Caco-2 (cell line): ENCODE measurements around the gene PRODH. TPM values are rescaled to one million over a fixed set of nuclear protein-coding genes. Genes with fewer than 3 reads are reported as not detected.
"Not testable (repeated sequence)": the region's sequence is repeated elsewhere in the genome, so short reads cannot be mapped to it uniquely, and the experiment has no call there.

ENCODE experiments used
- BruUV-seq: library from RNA; stranded (reverse); fragments of 400-500 nt; replicated peaks from 2 replicates; lab custom pipeline; 2021; lab: Mats Ljungman, UMichigan
- CTCF ChIA-PET: fragments of 300-600 bp; sonication (Branson Sonifier 250); formaldehyde crosslinking; loops from one replicate; lab custom pipeline; 2022; ENCODE audit warnings: antibody characterized with exemption; lab: Charles Lee
- POLR2A ChIA-PET: fragments of 300-600 bp; sonication (Branson Sonifier 250); formaldehyde crosslinking; loops from one replicate; lab custom pipeline; 2022; ENCODE audit warnings: antibody characterized with exemption; lab: Charles Lee
- DNase-seq, 2 experiments: peaks; one replicate each; pipeline versions ENCODE4 v3.0.0 to v3.0.0-alpha.2; 2020 to 2022
- H3K27me3 ChIP-seq: replicated peaks from 2 replicates; pipeline ENCODE4 v1.6.0; 2011; ENCODE audit warnings: low read length; ENCODE audit not compliant: control insufficient read depth, insufficient read depth
- H3K36me3 ChIP-seq: 2 replicates; pipeline ENCODE4 v1.5.1; 2011; ENCODE audit warnings: low read length; ENCODE audit not compliant: control insufficient read depth, insufficient read depth
- H3K4me1 ChIP-seq: fragments of 250-450 bp; sonication (Bioruptor Pico); 2 replicates; pipeline ENCODE4 v1.5.1; 2020; ENCODE audit warnings: mild to moderate bottlenecking
- H3K4me3 ChIP-seq: 2 replicates; pipeline ENCODE4 v1.5.1; 2011; ENCODE audit warnings: low read depth, mild to moderate bottlenecking, control low read depth, low read length
- H3K9me3 ChIP-seq: fragments of 250-450 bp; sonication (Bioruptor Pico); 2 replicates; pipeline ENCODE4 v1.5.1; 2020; ENCODE audit warnings: mild to moderate bottlenecking, moderate library complexity
- H3K27ac Mint-ChIP-seq: one replicate; pipeline ENCODE4 v1.8.0; 2022; ENCODE audit warnings: mixed read lengths; ENCODE audit not compliant: unreplicated experiment
- H3K27me3 Mint-ChIP-seq: one replicate; pipeline ENCODE4 v1.8.0; 2022; ENCODE audit warnings: mixed read lengths; ENCODE audit not compliant: insufficient read depth, unreplicated experiment
- H3K36me3 Mint-ChIP-seq: one replicate; pipeline ENCODE4 v1.8.0; 2022; ENCODE audit warnings: mild to moderate bottlenecking, mixed read lengths; ENCODE audit not compliant: insufficient read depth, unreplicated experiment
- H3K4me1 Mint-ChIP-seq: one replicate; pipeline ENCODE4 v1.8.0; 2022; ENCODE audit warnings: low read depth, mixed read lengths; ENCODE audit not compliant: unreplicated experiment
- H3K4me3 Mint-ChIP-seq: one replicate; pipeline ENCODE4 v1.8.0; 2022; ENCODE audit warnings: mild to moderate bottlenecking, moderate library complexity, mixed read lengths; ENCODE audit not compliant: unreplicated experiment
- H3K9me3 Mint-ChIP-seq: one replicate; pipeline ENCODE4 v1.8.0; 2022; ENCODE audit warnings: mixed read lengths; ENCODE audit not compliant: unreplicated experiment
- intact Hi-C: fragments of 100-400 bp; cut with micrococcal nuclease; formaldehyde crosslinking; loops from one replicate; pipeline ENCODE4 v1.10.0; 2022; ENCODE audit not compliant: unreplicated experiment
- total RNA-seq: library from RNA; stranded (reverse); gene quantifications from 2 replicates; pipeline ENCODE4 v1.2.3, GENCODE V29; 2022
- TF ChIP-seq, protein P1 (sequence below), 2 experiments: fragments of 200-600 bp in 1 of 2; IDR thresholded peaks; 1 replicate in 1 of 2; 2 replicates in 1 of 2; pipeline versions ENCODE4 v1.5.1 to v1.8.0; 2011 to 2022; ENCODE audit warnings: antibody characterized with exemption in 1 of 2, control low read depth in 1 of 2, inconsistent platforms in 1 of 2, low read depth in 1 of 2, low read length in 1 of 2, mild to moderate bottlenecking in 1 of 2, moderate library complexity in 1 of 2; ENCODE audit not compliant: insufficient read depth in 1 of 2, severe bottlenecking in 1 of 2, unreplicated experiment in 1 of 2

PRODH gene
- total RNA-seq, 1 experiment from 2014 or later = 47.9 TPM

GRCh38 chr22:18934688-18935087, 1.4 kb downstream of the PRODH start:
- H3K36me3 Mint-ChIP-seq, H3K36me3 ChIP-seq, H3K4me1 Mint-ChIP-seq, DNase-seq, intact Hi-C loops, H3K9me3 Mint-ChIP-seq, H3K4me3 Mint-ChIP-seq, H3K27ac Mint-ChIP-seq, H3K9me3 ChIP-seq, H3K4me1 ChIP-seq, BruUV-seq, H3K27me3 Mint-ChIP-seq, H3K27me3 ChIP-seq, POLR2A ChIA-PET, H3K4me3 ChIP-seq, CTCF ChIA-PET: not testable (repeated sequence)

DNA sequence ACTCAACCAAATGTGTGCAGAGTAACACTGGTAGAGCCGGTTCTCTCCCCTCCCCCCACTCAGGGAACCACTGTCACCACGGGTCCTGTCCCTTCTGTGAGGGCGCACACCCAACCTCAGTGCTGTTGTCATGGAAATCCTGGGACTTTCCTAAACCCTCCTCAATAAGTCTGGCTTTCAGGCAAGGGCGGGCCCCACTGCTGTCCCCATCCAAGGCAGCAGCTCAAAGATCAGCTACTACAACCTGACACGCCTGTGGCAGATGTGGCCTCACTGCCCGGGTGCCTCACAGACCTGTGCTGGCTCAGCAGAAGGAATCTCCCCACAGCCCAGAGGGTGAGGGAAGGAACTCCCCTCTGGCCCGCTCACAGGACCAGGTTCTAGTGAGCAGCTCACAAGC, 2.2 kb downstream of the PRODH start:
- no peak for DNase-seq
- H3K9me3 ChIP-seq = no peaks in the 10 kb centered on the region
- Mint-ChIP-seq H3K27ac (no peak overlapping the region), H3K9me3 (no peaks in the 10 kb centered on the region), H3K36me3 (no peaks in the 10 kb centered on the region), H3K4me1 (no peaks in the 10 kb centered on the region), H3K4me3 (no peak overlapping the region), H3K27me3 (no peaks in the 10 kb centered on the region)
- H3K4me1 ChIP-seq = no peaks in the 10 kb centered on the region
- no peak overlapping the region for H3K4me3 ChIP-seq
- BruUV-seq = no TSS peak
- ChIA-PET POLR2A (no interaction called here), CTCF (no interaction called here)
- intact Hi-C loops = no loop called here
- TF ChIP-seq, protein P1, sequence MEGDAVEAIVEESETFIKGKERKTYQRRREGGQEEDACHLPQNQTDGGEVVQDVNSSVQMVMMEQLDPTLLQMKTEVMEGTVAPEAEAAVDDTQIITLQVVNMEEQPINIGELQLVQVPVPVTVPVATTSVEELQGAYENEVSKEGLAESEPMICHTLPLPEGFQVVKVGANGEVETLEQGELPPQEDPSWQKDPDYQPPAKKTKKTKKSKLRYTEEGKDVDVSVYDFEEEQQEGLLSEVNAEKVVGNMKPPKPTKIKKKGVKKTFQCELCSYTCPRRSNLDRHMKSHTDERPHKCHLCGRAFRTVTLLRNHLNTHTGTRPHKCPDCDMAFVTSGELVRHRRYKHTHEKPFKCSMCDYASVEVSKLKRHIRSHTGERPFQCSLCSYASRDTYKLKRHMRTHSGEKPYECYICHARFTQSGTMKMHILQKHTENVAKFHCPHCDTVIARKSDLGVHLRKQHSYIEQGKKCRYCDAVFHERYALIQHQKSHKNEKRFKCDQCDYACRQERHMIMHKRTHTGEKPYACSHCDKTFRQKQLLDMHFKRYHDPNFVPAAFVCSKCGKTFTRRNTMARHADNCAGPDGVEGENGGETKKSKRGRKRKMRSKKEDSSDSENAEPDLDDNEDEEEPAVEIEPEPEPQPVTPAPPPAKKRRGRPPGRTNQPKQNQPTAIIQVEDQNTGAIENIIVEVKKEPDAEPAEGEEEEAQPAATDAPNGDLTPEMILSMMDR (IDR thresholded peaks at IDR 0.05; ENCODE audit: insufficient read depth in 1 of 2, low read depth in 1 of 2, low read length in 1 of 2, severe bottlenecking in 1 of 2, unreplicated experiment in 1 of 2) = no peak
- H3K27me3 ChIP-seq = no peaks in the 10 kb centered on the region
- no peaks in the 10 kb centered on the region for H3K36me3 ChIP-seq

- no peaks in the 10 kb centered on the region for H3K9me3 Mint-ChIP-seq
- TF ChIP-seq, protein P1 (IDR thresholded peaks at IDR 0.05; ENCODE audit: insufficient read depth in 1 of 2, low read depth in 1 of 2, low read length in 1 of 2, severe bottlenecking in 1 of 2, unreplicated experiment in 1 of 2) = no peak
- H3K27ac Mint-ChIP-seq = no peak overlapping the region
- ChIA-PET CTCF (no interaction called here), POLR2A (no interaction called here)
- intact Hi-C loops = no loop called here
- Histone ChIP-seq H3K9me3 (no peaks in the 10 kb centered on the region), H3K27me3 (no peaks in the 10 kb centered on the region), H3K4me1 (no peaks in the 10 kb centered on the region), H3K36me3 (no peaks in the 10 kb centered on the region), H3K4me3 (no peak overlapping the region)
- H3K4me3 Mint-ChIP-seq = no peak overlapping the region
- no peaks in the 10 kb centered on the region for H3K27me3 Mint-ChIP-seq
- no peaks in the 10 kb centered on the region for H3K36me3 Mint-ChIP-seq
- BruUV-seq = no TSS peak
- DNase-seq = no peak
- H3K4me1 Mint-ChIP-seq = no peaks in the 10 kb centered on the region
These were observed 4.0 kb downstream of the PRODH start for GRCh38 chr22:18931905-18932652.
